HCT116 (cell line): ENCODE measurements around the gene ITGAL. TPM values are rescaled to one million over a fixed set of nuclear protein-coding genes. Genes with fewer than 3 reads are reported as not detected.
"Not testable (repeated sequence)": the region's sequence is repeated elsewhere in the genome, so short reads cannot be mapped to it uniquely, and the experiment has no call there.

Source experiments
- ATAC-seq: fragments of 200-7000 bp; cut with Tn5 transposase; 2 replicates; pipeline ENCODE4 v1.9.1; 2020; ENCODE audit warnings: mild to moderate bottlenecking, moderate library complexity
- BruUV-seq: library from RNA; stranded (reverse); fragments of 400-500 nt; replicated peaks from 2 replicates; lab custom pipeline; 2021; lab: Mats Ljungman, UMichigan
- CTCF ChIA-PET: fragments of 300-600 bp; sonication (Branson Sonifier 250); formaldehyde crosslinking; loops from one replicate; lab custom pipeline; 2021; ENCODE audit warnings: antibody characterized with exemption; lab: Charles Lee
- POLR2A ChIA-PET: fragments of 300-600, 350-600 bp; sonication (Branson Sonifier 250); formaldehyde crosslinking; loops from one replicate; lab custom pipeline; 2021; ENCODE audit warnings: antibody characterized with exemption; lab: Charles Lee
- RAD21 ChIA-PET, 2 experiments: fragments of 300-600 bp; sonication (Branson Sonifier 250); formaldehyde crosslinking; loops; one replicate each; lab custom pipeline; 2023; ENCODE audit warnings: low total read pairs in 2 of 2; ENCODE audit not compliant: uncharacterized antibody in 2 of 2, unreplicated experiment in 2 of 2, low non-redundant PET in 1 of 2; lab: Charles Lee
- DNase-seq: peaks from one replicate; pipeline ENCODE4 v3.0.0-alpha.2; 2010; ENCODE audit warnings: low read depth, low spot score
- H2AFZ ChIP-seq: fragments of 200-600 bp; shearing (Covaris generic), sonication (generic); 2 replicates; pipeline ENCODE4 v1.6.1; 2017; ENCODE audit warnings: low read depth, mixed run types, mixed read lengths, antibody characterized with exemption, low read length; ENCODE audit not compliant: poor library complexity, severe bottlenecking
- H3K27ac ChIP-seq: 2 replicates; pipeline ENCODE4 v1.5.1; 2012; ENCODE audit warnings: low read depth, low read length
- H3K27me3 ChIP-seq: fragments of 200-600 bp; sonication (generic); 2 replicates; pipeline ENCODE4 v1.6.1; 2016; ENCODE audit warnings: mixed run types, low read length, mixed read lengths; ENCODE audit not compliant: insufficient read depth
- H3K36me3 ChIP-seq, 2 experiments: fragments of 200-500 bp in 1 of 2; fragments of 200-600 bp in 1 of 2; sonication (Bioruptor generic) in 1 of 2; sonication (generic) in 1 of 2; 2 replicates each; pipeline versions ENCODE4 v1.5.1 to v1.6.1; 2014 to 2016; ENCODE audit warnings: low read length in 2 of 2, inconsistent platforms in 1 of 2, mixed read lengths in 1 of 2, mixed run types in 1 of 2; ENCODE audit not compliant: insufficient read depth in 2 of 2, control insufficient read depth in 1 of 2
- H3K4me1 ChIP-seq, 2 experiments: fragments of 200-600 bp in 1 of 2; sonication (generic) in 1 of 2; 2 replicates each; pipeline versions ENCODE4 v1.5.1 to v1.6.1; 2012 to 2017; ENCODE audit warnings: low read length in 2 of 2, inconsistent platforms in 1 of 2, mild to moderate bottlenecking in 1 of 2, mixed read lengths in 1 of 2, mixed run types in 1 of 2, moderate library complexity in 1 of 2; ENCODE audit not compliant: insufficient read depth in 2 of 2, control insufficient read depth in 1 of 2
- H3K4me2 ChIP-seq: fragments of 200-600 bp; sonication (generic); 2 replicates; pipeline ENCODE4 v1.6.1; 2017; ENCODE audit warnings: mixed run types, low read length, mixed read lengths
- H3K4me3 ChIP-seq, 2 experiments: fragments of 200-600 bp in 1 of 2; sonication (generic) in 1 of 2; replicated peaks in 1 of 2; 2 replicates each; pipeline ENCODE4 v1.5.1; 2011 to 2016; ENCODE audit warnings: low read length in 2 of 2, control low read depth in 1 of 2, low read depth in 1 of 2, mild to moderate bottlenecking in 1 of 2, mixed read lengths in 1 of 2, mixed run types in 1 of 2
- H3K79me2 ChIP-seq: fragments of 200-600 bp; sonication (generic); 2 replicates; pipeline ENCODE4 v1.6.1; 2017; ENCODE audit warnings: mild to moderate bottlenecking, mixed run types, low read length, moderate library complexity, mixed read lengths; ENCODE audit not compliant: insufficient read depth
- H3K9ac ChIP-seq: fragments of 200-600 bp; sonication (generic); 2 replicates; pipeline ENCODE4 v1.6.1; 2016; ENCODE audit warnings: low read length, mixed read lengths
- H3K9me2 ChIP-seq: fragments of 200-600 bp; sonication (generic), shearing (Covaris generic); 2 replicates; pipeline ENCODE4 v1.6.1; 2017; ENCODE audit warnings: mixed run types, mild to moderate bottlenecking, moderate library complexity; ENCODE audit not compliant: insufficient read depth
- H3K9me3 ChIP-seq, 2 experiments: fragments of 200-500 bp in 1 of 2; fragments of 200-600 bp in 1 of 2; sonication (Bioruptor generic) in 1 of 2; sonication (generic) in 1 of 2; 2 replicates each; pipeline ENCODE4 v1.6.1; 2014 to 2017; ENCODE audit warnings: low read length in 2 of 2, mixed read lengths in 2 of 2, inconsistent platforms in 1 of 2, low read depth in 1 of 2, mild to moderate bottlenecking in 1 of 2, mixed run types in 1 of 2, moderate library complexity in 1 of 2; ENCODE audit not compliant: control insufficient read depth in 1 of 2, insufficient read depth in 1 of 2
- H4K20me1 ChIP-seq: fragments of 200-600 bp; sonication (generic), shearing (Covaris generic); 2 replicates; pipeline ENCODE4 v1.6.1; 2017; ENCODE audit warnings: mixed run types, mild to moderate bottlenecking, moderate library complexity; ENCODE audit not compliant: insufficient read depth
- CBX3 ChIP-seq: IDR thresholded peaks from 2 replicates; pipeline ENCODE4 v1.6.1; 2012; ENCODE audit warnings: low read depth
- CTCF ChIP-seq, 3 experiments: fragments of 200-600 bp in 1 of 3; sonication (generic) in 1 of 3; IDR thresholded peaks in 2 of 3; conservative IDR thresholded peaks in 1 of 3; 2 replicates each; pipeline ENCODE4 v1.5.1; 2012 to 2017; ENCODE audit warnings: low read depth in 2 of 3, low read length in 2 of 3, antibody characterized with exemption in 1 of 3, borderline replicate concordance in 1 of 3, control low read depth in 1 of 3, mild to moderate bottlenecking in 1 of 3, mixed read lengths in 1 of 3, mixed run types in 1 of 3, moderate library complexity in 1 of 3; ENCODE audit not compliant: insufficient read depth in 1 of 3
- MAX ChIP-seq: IDR thresholded peaks from 2 replicates; pipeline ENCODE4 v1.6.1; 2012
- POLR2AphosphoS5 ChIP-seq: IDR thresholded peaks from 2 replicates; pipeline ENCODE4 v1.6.1; 2011; ENCODE audit warnings: mild to moderate bottlenecking, low read depth, low read length, moderate library complexity
- REST ChIP-seq: IDR thresholded peaks from 2 replicates; pipeline ENCODE4 v1.6.1; 2012; ENCODE audit warnings: low read depth
- ZBTB33 ChIP-seq: IDR thresholded peaks from 2 replicates; pipeline ENCODE4 v1.6.1; 2011; ENCODE audit warnings: mild to moderate bottlenecking, low read length, moderate library complexity; ENCODE audit not compliant: insufficient replicate concordance; ENCODE audit errors: extremely low read depth
- ZFX ChIP-seq: fragments of 450-650 bp; IDR thresholded peaks from 2 replicates; pipeline ENCODE4 v1.6.1; 2017
- intact Hi-C: fragments of 100-400 bp; cut with micrococcal nuclease; formaldehyde crosslinking; loops from 2 replicates; pipeline ENCODE4 v1.10.0; 2022
- total RNA-seq: library from RNA; stranded (reverse); gene quantifications from one replicate; pipeline ENCODE4 v1.2.1, GENCODE V29; 2021; ENCODE audit not compliant: unreplicated experiment

Gene ITGAL
- total RNA-seq, 1 experiment from 2014 or later, result 1.4 TPM

GRCh38 chr16:30459456-30459855, 13.1 kb upstream of the ITGAL start:
- ChIA-PET RAD21 (no interaction called here), CTCF (no interaction called here), POLR2A (no interaction called here)
- H4K20me1 ChIP-seq, result no peaks in the 10 kb centered on the region
- no peaks in the 10 kb centered on the region for H3K36me3 ChIP-seq
- H3K9ac ChIP-seq, result no peak overlapping the region
- no peak overlapping the region for H2AFZ ChIP-seq
- DNase-seq (no peak), ATAC-seq (no peak)
- H3K27me3 ChIP-seq, result no peaks in the 10 kb centered on the region
- H3K27ac ChIP-seq, result no peak overlapping the region
- no peak overlapping the region for H3K4me3 ChIP-seq
- TF ChIP-seq MAX (no peak), CBX3 (no peak), CTCF (IDR thresholded peaks at IDR 0.05 in 2 of 3, conservative IDR thresholded peaks at IDR 0.05 in 1 of 3; ENCODE audit: borderline replicate concordance in 1 of 3, insufficient read depth in 1 of 3, low read depth in 2 of 3, low read length in 2 of 3) (no peak), ZBTB33 (no peak), POLR2AphosphoS5 (no peak), REST (no peak), ZFX (no peak)
- H3K9me3 ChIP-seq, result no peaks in the 10 kb centered on the region
- H3K4me1 ChIP-seq, result no peaks in the 10 kb centered on the region
- no peak overlapping the region for H3K4me2 ChIP-seq
- H3K9me2 ChIP-seq, result no peaks in the 10 kb centered on the region
- intact Hi-C loops, result no loop called here
- H3K79me2 ChIP-seq, result no peaks in the 10 kb centered on the region
- no TSS peak for BruUV-seq

DNA sequence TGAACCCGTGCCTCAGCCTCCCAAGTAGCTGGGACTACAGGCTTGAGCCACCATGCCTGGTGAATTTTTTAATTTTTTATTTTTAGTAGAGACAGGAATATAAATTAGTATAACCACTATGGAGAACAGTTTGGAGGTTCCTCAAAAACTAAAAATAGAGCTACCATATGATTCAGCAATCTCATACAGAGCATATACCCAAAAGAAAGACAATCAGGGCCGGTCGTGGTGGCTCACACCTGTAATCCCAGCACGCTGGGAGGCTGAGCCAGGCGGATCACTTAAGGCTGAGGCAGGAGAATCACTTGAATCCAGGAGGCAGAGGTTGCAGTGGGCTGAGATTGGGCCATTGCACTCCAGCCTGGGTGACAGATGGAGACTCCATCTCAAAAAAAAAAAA, 11.1 kb upstream of the ITGAL start:
- H3K79me2 ChIP-seq, RAD21 ChIA-PET, intact Hi-C loops, H4K20me1 ChIP-seq, DNase-seq, BruUV-seq, H3K27me3 ChIP-seq, H3K4me2 ChIP-seq, H3K9ac ChIP-seq, ATAC-seq, H3K27ac ChIP-seq, H3K9me3 ChIP-seq, H2AFZ ChIP-seq, H3K4me1 ChIP-seq, H3K4me3 ChIP-seq, POLR2A ChIA-PET, H3K36me3 ChIP-seq, H3K9me2 ChIP-seq: not testable (repeated sequence)
- CTCF ChIA-PET, result interaction anchor here (1.1 to 1.6 kb wide), 3 partner anchors 11 to 32 kb away, joined by 3 read pairs; partner anchors contain the start of gene DCTPP1
